NCI-H1048 (cell line): Measurements from ENCODE around the gene LHX2.
A peak's percentile ranks its signal among the peaks of the same experiment; 100 is the strongest.
"Not testable (repeated sequence)": the region's sequence is repeated elsewhere in the genome, so short reads cannot be mapped to it uniquely, and the experiment has no call there.

Source experiments
- DNase-seq: peaks from one replicate; lab custom pipeline; 2025; lab: John Stamatoyannopoulos, UW

LHX2 gene

GRCh38 chr9:124011460-124012301 lies at the start of gene LHX2:
Gene LHX2, plus strand, starts transcription at chr9:124011768. Its CDS starts 581 bp downstream, at chr9:124012349.
- peak; percentile 79 for DNase-seq

DNA sequence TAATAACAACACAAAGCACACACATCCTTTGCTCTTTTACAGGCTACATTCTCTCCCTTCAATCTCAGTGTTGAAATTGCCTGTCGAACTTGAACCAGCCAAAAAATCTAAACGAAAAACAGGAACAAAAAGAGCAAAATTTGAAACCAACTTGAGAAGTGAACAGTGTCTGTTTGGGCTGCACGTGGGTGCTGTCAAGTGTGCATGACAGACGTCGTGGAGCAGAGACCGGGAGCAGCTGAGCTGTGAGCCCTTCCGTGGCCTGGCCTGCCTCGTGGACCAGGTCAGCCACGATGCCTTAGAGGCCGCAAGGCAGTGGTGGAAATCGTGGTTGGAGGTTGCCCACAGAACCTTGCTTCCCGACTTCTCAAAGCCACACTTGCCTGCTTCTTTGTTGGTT lies 46.8 kb upstream of the LHX2 start:
- no peak for DNase-seq

GRCh38 chr9:123965801-123966686 lies 45.5 kb upstream of the LHX2 start:
- no peak for DNase-seq

GRCh38 chr9:123967323-123967722 lies 44.2 kb upstream of the LHX2 start:
- no peak for DNase-seq

DNA sequence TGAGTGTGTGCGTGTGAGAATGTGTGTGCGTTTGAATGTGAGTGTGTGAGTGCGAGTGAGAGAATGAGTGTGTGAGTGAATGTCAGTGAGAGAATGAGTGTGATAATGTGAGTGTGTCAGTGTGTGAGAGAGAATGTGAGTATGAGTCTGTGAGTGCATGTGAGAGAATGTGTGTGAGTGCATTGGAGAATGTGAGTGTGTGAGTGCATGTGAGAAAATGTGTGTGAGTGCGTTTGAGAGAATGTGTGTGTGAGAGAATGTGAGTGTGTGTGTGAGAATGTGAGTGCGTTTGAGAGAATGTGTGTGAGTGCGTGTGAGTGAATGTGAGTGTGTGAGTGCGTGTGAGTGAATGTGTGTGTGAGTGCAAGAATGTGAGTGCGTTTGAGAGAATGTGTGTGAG lies 39.0 kb upstream of the LHX2 start:
- no peak for DNase-seq

DNA sequence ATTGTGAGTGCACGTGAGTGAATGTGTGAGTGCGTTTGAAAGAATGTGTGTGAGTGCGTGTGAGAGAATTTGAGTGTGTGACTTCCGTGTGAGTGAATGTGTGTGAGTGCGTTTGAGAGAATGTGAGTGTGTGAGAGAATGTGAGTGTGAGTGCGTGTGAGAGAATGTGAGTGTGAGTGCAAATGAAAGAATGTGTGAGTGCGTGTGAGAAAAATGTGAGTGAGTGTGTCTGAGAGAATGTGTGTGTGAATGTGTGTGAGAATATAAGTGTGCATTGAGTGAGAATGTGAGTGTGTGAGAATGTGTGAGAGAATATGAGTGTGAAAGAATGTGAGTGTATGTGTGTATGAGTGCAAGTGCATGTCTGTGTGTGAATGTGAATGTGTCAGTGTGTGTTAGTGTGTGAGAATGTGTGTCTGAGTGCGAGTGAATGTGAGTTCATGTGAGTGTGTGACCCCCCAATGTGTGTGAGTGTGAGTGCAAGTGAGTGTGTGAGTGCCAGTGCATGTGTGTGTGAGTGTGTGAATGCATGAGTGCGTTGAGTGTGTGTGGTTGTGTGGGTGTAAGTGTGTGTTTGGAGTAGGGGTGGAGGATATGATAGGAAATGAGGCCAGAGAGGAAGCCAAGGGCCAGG lies 37.9 kb upstream of the LHX2 start:
- DNase-seq, result no peak

DNA sequence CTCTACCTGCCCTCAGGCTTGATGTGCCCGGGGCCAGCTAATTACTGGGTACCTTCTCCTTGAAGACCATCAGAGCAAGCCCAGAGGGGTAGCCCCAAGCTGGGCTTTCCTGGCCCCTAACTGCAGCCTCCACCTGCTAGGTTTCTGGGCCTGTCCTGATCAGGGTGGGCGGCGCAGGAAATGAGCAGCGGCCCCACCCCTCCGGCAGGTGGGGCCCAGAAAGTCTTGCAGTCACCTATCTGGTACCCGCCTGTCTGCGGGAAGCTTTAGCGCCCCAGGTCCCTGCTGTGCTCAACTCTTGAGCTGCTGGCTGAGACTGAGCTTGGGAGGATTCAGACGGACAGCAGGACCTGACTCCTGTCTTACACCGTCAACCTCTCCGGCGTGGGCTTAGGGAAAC lies 37.1 kb upstream of the LHX2 start:
- DNase-seq, result no peak

- no peak for DNase-seq
These were observed 35.7 kb upstream of the LHX2 start for GRCh38 chr9:123975871-123976270.

DNA sequence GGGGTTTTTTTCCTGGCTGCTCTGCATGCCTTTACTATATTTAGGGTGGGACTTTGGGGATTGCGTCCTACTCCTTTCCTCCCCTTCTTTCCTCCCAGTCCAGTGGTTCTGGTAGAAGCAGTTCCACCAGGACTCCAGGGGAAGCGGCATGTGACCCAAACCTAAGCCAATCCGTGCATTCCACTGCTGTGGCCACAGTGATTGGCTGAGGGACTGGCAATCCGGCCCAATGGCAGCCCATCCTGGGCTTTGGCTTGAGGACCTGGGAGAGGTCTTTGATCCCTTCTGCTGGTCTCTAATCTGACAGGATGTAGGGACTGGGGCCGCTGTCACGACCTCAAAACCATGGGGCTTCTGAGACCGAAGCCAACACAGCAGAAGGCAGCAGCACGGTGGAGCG lies 35.0 kb upstream of the LHX2 start:
- DNase-seq, result not testable (repeated sequence)

GRCh38 chr9:123978981-123979380 lies 32.6 kb upstream of the LHX2 start:
- DNase-seq, result no peak

- no peak for DNase-seq
These were observed 29.0 kb upstream of the LHX2 start for GRCh38 chr9:123982535-123982934.

- no peak for DNase-seq
These were observed 28.5 kb upstream of the LHX2 start for GRCh38 chr9:123983047-123983446.

GRCh38 chr9:123984802-123985201 lies 26.8 kb upstream of the LHX2 start:
- DNase-seq, result no peak

GRCh38 chr9:123985869-123986268 lies 25.7 kb upstream of the LHX2 start:
- no peak for DNase-seq

- DNase-seq, result no peak
These were observed 21.1 kb upstream of the LHX2 start for GRCh38 chr9:123990427-123990826.

DNA sequence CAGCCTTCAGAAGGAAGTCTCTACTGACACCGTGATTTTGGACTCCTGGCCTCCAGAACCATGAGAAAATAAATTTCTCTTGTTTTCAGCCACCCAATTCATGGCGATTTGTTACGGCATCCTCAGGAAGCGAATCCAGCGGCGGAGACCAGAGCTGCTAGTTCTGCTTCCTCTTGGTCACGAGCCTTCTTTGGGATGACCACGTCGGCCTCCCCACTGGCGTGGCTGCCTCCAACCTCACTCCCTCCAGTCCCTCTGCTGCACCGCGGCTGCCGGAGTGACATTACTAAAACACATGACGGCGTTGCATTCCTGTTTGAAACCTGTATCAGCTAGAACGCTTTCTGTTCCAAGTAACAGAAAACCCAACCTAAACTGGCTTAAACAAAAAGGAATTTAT lies 18.9 kb upstream of the LHX2 start:
- DNase-seq, result not testable (repeated sequence)

DNA sequence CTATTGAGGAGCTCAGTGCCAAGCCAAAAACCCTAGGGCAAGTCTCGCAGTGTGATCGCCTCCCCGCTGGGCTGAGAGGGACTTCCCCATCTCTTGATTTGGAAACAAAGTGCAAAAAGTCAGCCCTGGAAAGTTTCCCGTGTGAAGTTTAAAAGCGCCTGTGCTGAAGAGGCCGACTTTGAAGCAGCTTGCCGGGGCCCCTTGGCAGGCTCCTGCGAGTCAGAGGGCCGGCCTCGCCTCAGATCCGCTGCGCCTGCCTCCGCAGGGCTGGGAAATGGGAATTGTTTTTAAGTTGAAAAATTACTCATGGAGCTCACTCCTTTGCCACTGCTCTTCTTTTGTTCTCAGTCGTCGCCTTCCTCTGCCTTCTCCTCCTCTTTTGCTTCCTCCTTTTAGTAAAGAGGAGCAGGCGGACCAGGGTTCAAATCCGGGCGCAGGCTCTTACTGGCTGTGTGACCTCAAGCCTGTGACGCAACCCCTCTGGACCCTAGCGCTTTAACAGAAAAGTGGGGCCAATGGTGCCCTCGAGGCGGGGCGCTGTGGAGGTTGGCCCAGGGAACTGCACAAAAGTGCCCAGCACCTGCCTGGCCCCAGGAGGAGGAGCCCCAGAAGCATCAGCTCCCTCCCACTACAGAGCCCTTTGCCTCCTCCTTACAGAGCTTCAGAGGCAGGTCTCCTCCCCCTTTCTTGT lies 14.7 kb upstream of the LHX2 start:
- no peak for DNase-seq

DNA sequence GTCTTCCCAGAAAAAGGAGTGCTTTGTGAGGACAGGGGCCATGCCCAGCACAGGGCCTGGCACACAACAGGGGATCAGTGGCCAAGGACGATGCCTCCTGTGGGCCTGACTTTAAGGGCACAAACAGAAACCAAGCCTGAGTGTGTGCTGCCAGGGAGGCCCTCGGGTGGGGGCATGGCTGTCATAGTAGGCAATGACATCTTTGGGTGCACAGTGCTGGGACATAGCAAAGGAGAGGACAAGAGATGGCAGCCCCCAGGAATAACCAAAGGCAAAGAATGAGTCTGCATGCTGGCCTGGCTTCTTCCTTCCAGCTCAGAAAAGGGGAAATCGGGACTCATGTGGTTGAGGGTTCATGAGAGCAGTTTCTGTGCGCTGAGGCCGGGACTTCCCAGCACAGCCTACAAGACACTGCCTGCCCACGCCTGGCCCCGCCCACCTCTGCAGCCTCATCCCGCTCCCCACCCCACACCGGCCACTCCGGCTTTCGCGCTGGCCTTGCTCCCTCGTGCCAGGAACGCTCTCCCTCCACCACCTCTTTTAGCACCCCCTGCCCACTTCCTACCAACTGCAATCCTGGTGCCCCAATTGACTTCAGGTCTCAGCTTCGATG lies 13.8 kb upstream of the LHX2 start:
- no peak for DNase-seq

GRCh38 chr9:123998278-123998925 lies 13.2 kb upstream of the LHX2 start:
- no peak for DNase-seq

DNA sequence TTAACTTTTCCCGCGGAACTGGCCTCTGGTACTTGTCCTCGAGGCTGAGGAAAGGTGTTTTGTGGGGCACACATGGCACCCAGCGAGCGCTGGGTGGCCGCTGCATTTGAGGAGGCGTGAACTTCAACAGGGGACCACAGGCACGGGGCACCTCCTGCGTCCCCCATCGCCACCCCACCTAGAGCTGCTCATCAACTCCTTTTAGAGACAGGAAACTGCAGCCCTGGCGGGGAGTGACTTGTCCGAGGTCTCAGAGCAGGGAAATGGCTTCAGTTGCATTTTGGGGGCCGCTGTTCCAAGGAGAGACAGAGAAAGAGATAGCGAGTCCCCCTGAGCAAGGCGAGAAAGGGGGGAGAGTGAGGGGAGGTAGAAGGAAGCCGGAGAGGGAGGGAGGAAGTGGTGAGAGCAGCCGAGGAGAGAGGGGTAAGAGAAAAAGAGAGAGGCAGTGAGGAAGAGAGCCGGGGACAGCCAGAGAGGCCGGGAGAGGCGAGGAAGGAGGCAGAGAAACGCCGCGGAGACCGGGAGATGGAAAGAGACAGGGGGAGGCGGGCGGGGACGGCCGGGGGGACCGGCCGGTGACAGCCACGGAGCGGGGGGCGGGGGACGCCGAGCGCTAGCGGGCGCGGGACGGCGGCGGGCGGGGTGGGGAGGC lies 12.5 kb upstream of the LHX2 start:
- no peak for DNase-seq

DNA sequence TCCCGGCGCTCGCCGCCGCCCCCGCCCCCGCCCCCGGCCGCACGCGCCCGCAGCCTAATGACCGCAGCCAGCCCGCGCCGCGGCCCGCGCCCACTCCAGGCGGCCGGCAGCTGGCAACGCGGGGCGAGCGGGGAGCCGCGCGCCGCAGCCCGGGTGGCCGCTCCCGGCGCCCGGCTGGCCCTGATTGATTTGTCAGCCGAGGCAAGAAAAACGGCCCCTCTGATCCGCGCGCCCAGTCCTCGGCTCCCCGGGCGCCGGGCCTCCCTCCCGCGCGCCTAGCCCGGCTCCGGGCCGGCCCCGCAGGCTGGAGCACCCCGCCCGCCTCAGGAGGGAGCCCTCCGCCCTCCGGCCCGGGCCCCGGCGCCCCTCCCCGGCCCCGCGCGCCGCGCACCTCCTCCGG lies 11.9 kb upstream of the LHX2 start:
- no peak for DNase-seq
